GM12872 (cell line): Measurements from ENCODE around the gene PLEKHM3.

Source experiments
- TF ChIP-seq, protein P1 (sequence below): IDR thresholded peaks from 3 replicates; pipeline ENCODE4 v1.5.1; 2011; ENCODE audit warnings: low read depth, mild to moderate bottlenecking, low read length, moderate library complexity; ENCODE audit not compliant: insufficient read depth

PLEKHM3 gene

DNA sequence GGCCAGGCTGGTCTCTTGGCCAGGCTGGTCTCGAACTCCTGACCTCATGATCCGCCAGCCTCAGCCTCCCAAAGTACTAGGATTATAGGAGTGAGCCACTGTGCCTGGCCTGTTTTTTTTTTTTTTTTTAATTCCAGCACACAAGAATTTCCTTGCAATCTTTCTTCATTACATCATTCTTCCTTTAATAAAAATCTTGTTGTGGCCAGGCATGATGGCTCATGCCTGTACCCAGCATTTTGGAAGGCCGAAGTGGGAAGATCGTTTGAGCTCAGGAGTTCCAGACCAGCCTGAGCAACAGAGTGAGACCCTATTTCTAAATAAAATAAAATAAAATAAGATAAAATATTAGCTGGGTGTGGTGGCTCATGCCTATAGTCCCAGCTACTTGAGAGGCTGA is 21.4 kb upstream of the PLEKHM3 start:
- TF ChIP-seq, protein P1, sequence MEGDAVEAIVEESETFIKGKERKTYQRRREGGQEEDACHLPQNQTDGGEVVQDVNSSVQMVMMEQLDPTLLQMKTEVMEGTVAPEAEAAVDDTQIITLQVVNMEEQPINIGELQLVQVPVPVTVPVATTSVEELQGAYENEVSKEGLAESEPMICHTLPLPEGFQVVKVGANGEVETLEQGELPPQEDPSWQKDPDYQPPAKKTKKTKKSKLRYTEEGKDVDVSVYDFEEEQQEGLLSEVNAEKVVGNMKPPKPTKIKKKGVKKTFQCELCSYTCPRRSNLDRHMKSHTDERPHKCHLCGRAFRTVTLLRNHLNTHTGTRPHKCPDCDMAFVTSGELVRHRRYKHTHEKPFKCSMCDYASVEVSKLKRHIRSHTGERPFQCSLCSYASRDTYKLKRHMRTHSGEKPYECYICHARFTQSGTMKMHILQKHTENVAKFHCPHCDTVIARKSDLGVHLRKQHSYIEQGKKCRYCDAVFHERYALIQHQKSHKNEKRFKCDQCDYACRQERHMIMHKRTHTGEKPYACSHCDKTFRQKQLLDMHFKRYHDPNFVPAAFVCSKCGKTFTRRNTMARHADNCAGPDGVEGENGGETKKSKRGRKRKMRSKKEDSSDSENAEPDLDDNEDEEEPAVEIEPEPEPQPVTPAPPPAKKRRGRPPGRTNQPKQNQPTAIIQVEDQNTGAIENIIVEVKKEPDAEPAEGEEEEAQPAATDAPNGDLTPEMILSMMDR, result no peak

DNA sequence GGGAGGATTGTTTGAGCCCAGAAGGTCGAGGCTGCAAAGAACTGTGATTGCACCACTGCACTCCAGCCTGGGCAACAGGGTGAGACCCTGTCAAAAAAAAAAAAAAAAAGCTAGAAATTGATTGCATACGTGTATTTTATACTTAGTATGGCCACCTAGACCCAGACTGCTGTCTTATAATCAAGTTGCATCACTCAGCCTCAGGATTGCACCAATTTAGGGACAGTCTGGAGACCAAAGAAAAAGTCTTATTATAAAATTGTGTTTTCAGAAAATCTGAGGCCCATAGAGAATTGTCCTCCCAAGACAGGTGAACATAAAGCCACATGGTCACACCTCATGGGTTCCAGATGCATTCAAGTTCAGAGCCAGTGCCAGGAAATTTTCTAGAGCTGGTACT is 17.1 kb upstream of the PLEKHM3 start:
- TF ChIP-seq, protein P1, result no peak

DNA sequence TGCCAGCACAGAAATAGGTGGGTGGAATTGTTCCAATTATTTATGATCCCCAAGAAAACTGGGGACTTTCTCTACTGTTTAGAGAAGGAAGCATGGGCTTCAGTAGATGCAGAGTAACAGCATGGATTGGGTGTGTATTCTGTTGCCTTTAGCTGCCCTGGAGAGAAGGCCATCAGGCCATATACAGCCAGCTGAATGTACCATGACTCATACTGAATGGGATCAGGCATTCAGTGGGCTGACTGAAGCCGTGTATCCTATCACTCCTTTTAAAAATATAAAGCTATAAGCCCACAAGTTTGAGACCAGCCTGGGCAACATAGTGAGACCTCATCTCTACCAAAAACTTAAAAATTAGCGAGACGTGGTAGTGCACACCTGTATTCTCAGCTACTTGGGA is 16.7 kb upstream of the PLEKHM3 start:
- TF ChIP-seq, protein P1, result no peak

DNA sequence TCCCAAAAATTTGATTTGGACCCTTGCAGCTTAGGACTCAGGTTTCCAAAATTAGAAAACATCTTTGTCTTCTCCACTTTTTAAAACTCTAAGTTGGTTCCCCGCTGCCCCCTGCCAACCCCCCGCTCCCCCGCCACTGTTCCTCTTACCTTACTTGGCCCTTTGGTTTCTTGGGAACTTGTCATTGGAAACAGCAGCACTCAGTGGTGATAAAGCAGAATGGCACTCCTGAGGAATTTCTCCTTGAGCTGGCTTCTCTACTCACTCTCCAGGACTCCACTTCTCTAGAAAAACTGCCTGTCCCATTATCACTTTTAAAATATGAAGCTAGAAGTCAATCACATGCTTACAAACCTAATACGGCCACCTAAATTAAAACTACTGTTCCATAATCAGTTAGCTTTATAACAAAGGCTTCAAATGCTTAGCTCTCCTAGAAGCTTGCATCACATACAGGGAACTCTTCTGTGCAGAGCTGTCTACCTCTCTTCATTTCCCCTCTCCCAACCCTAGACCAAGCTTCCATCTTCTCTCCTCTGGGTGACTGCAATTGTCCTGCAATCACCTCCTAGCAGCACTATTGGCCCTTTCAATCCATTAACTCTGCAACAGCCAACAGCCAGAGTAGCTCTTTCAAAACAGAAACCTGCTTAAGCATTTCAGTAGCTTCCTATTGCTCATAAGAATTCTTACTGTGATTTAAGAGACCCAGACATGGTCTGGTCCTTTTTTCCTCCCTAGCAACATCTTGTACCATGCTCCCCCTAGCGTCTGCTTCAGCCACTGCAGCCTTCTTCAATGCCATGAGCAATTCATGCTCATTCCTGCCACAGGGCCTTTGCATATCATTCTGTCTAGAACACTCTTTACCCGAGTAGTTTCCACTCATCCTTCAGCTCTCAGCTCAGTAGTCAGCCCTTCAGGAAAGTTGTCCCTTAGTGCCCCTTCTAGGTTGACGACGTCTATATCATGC is 15.2 kb upstream of the PLEKHM3 start:
- TF ChIP-seq, protein P1, result peak; percentile 94

DNA sequence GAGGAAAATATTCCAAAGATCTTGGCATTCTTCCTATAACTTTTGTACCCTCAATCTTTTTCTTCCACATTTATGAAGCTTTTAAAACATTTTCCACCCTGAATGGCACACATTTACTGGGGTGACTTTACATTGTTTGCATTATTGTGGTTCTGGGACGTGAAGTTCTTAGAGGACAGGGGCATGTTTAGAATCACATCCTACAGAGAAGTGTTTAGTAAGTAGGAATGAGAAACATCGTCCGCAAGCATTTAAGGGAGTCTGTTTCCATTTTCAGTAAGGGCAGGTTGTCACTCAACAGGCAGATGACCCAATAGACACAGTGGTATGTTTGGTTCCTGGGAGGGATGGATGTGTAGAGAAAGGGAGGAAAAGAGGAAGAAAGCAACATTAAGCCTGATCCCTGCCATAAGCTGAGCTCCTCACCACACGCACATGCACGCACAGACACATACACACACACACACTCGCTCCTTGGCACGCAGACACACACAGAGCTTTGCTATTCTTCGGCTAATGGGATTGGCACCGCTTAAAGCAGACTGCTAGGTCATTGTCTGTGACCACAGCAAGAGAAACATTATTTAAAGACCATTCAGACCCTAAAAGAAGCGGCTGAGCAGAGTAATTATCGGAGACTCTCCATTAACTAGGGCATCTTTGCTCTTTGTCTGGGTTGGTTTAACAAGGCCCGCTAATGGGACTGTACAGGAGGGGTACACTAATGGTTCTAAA is 14.2 kb upstream of the PLEKHM3 start:
- TF ChIP-seq, protein P1, result no peak

DNA sequence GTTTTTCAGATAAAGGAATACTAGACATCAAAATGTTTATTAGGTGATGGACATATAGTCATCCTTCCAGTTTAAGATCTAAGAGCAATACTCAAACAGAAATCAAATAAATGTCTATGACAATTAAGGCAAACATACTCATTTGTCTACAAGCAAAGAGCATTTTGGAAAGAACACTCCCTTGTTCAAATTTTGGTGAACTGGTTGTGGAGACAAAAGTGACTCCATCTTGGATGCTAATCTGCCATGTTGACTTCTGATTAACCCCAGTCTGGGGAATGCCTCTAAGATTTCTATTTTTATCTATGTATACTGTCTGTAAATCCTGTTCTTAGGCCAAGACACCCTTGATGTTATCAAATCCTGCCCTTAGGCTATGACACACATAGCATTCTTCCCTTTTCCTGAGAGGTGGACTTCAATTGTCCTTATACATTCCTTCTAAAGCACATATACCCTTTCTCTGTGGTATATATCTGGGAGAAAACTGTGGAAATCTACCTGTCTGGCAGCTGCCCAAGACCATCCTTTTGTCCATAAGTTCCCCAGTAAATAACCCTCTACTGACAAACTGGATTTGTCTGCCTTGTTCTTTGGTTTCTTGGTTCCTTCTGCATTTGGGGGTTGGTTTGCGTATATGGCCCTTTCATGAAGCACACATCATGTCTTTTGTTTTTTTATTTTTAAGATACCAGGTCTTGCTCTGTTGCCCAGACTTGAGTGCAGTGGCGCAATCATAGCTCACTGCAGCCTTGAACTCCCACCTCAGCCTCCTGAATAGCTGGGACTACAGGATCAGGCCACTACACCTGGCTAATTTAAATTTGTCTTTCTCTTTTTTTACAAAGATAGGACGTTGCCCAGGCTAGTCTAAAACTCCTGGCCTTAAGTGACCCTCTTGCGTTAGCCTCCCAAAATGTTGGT is 12.5 kb upstream of the PLEKHM3 start:
- TF ChIP-seq, protein P1, result no peak
